ENCODE data around the gene TANK.

DNA sequence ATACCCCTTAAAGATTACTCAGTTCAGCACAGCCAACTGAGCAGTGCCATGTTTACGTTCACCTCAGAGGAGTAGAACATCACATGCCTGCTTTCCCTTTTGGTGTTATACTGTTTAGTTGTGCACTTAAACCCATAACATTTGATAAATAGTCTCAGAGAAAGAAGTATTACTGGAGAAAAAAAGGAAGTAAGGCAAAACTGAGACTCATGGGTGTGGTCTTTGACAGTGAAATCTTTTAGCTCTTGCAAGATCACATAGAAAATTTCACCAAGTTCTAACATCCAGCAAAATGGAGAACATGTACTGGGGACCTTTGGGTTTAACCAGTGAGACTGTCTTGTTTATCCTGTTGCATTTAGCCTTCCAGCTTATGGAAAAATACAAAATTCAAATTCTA is 5.6 kb downstream of the TANK start:
- TF ChIP-seq POLR2A (IDR thresholded peaks at IDR 0.05) (no peak), CTCF (IDR thresholded peaks at IDR 0.05) (no peak)

Data from esophagus squamous epithelium (tissue), 4 donors.